ENCODE results near the gene ADGRE1. TPM values are rescaled to one million over a fixed set of nuclear protein-coding genes. Genes with fewer than 3 reads are reported as not detected.
A peak's percentile ranks its signal among the peaks of the same experiment; 100 is the strongest.

ADGRE1 gene
- total RNA-seq, 2 experiments from 2014 or later: 0.44 to 0.54 TPM

DNA sequence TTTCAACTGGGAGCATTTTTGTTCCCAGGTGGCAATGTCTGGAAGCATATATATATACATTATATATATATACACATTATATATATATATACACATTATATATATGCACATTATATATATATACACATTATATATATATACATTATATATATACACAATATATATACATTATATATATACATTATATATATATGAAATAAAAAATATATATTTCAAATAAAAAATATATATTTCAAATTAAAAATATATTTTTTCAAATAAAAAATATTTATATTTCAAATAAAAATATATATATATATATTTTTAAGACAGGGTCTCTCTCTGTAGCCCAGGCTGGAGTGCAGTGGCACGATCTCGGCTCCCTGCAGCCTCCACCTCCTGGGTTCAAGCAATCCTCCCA lies 61.5 kb downstream of the ADGRE1 start:
- H3K4me3 Mint-ChIP-seq: no peak overlapping the region
- peaks cover 18% of the 10 kb centered on the region for H3K27me3 Mint-ChIP-seq
- H3K27ac Mint-ChIP-seq: no peak overlapping the region
- CTCF ChIA-PET: interaction anchor here (1.5 kb wide), 1 partner anchor 17 kb away, joined by 3 read pairs; no protein-coding TSS in a partner anchor
- DNase-seq (no peak), ATAC-seq (no peak)
- peaks cover 21% of the 10 kb centered on the region for H3K4me1 Mint-ChIP-seq
- peaks cover 4% of the 10 kb centered on the region for H3K9me3 Mint-ChIP-seq (ENCODE audit: low read depth)
- H3K36me3 Mint-ChIP-seq: peaks cover 6% of the 10 kb centered on the region

DNA sequence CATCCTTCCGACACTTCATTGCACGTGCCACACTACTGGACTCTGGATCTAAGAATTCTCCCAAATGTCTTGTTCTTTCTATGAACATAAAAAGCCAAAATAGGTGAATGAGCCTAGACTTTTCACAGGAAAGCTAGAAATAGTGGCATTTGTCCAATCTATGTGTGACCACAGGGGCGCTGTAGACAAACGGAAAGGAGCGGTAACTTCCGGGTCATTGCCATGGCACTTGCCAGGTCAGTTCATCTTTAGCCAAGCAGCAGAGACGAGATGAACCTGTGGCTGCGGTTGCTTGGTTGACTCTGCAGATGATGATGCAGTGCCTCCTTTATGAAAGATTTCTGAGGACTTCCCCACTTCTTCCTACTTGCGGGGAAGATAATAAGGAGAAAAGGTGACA lies 65.6 kb downstream of the ADGRE1 start:
- CTCF ChIA-PET: interaction anchor here (2.0 kb wide), 1 partner anchor 10 kb away, joined by 7 read pairs; no protein-coding TSS in a partner anchor
- Mint-ChIP-seq H3K27me3 (peaks cover 18% of the 10 kb centered on the region), H3K4me1 (peaks cover 8% of the 10 kb centered on the region), H3K4me3 (no peak overlapping the region), H3K9me3 (ENCODE audit: low read depth) (peaks cover 2% of the 10 kb centered on the region), H3K36me3 (no peaks in the 10 kb centered on the region), H3K27ac (no peak overlapping the region)
- no peak for ATAC-seq
- DNase-seq: no peak

DNA sequence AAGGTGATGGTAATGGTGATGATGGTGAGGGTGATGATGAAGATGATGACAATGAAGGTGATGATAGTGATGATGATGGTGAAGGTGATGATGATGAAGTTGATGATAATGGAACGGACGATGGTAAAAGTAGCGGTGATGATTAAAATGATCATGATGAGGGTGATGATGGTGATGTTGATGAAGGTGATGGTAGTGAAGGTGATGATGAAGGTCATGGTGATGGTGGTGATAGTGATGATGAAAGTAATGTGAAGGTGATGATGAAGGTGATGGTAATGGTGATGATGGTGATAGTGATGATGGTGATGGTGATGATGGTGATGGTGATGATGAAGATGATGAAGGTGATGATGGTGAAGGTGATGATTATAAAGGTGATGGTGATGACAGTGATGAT lies 67.7 kb downstream of the ADGRE1 start:
- no peaks in the 10 kb centered on the region for H3K4me1 Mint-ChIP-seq
- CTCF ChIA-PET: interaction anchor here (2.0 kb wide), 1 partner anchor 12 kb away, joined by 7 read pairs; no protein-coding TSS in a partner anchor
- H3K36me3 Mint-ChIP-seq: no peaks in the 10 kb centered on the region
- ATAC-seq (no peak), DNase-seq (no peak)
- peaks cover 2% of the 10 kb centered on the region for H3K9me3 Mint-ChIP-seq (ENCODE audit: low read depth)
- no peak overlapping the region for H3K27ac Mint-ChIP-seq
- H3K4me3 Mint-ChIP-seq: no peak overlapping the region
- H3K27me3 Mint-ChIP-seq: peaks cover 15% of the 10 kb centered on the region

DNA sequence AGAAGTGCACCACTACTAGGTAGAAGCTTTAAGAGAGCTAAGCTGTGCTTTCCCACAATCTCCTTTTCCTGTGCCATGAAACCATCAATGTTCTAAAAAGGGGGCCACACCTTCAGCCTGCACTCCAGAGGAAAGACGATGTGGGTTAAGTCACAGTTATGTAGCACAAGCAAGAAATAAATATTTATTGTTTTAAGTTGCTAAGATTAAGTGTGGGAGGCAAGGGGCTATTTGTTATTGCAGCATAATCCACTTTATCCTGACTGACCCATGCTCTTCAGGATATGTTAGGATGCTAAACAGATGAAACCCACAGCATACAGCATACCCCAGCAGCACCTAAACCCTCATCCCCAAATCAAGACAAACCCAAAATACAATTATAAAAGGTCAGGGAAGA lies 69.2 kb downstream of the ADGRE1 start:
- H3K36me3 Mint-ChIP-seq: no peaks in the 10 kb centered on the region

DNA sequence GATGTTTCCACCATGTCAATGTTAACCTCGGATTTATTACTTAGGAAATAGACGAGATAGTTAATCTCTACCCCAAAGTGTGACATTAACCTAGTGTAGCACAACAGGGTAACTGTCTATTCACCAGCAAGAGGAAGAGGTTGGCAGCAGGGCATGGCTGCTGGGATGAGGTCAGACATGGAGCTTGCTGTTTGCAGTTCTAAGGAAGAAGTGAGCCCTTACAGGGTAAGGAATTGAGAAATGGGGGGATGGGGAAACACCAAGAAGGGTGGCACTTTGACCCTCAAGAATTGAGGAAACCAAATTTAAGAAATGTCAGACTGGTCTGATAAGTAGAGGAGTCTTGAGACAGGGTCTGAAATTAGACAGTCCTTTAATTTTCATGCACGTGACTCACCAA lies 71.4 kb downstream of the ADGRE1 start:
- Mint-ChIP-seq H3K36me3 (no peaks in the 10 kb centered on the region), H3K27me3 (peaks cover 2% of the 10 kb centered on the region), H3K4me3 (no peak overlapping the region), H3K27ac (no peak overlapping the region), H3K4me1 (no peaks in the 10 kb centered on the region), H3K9me3 (ENCODE audit: low read depth) (no peaks in the 10 kb centered on the region)
- CTCF ChIA-PET: no interaction called here
- ATAC-seq (no peak), DNase-seq (no peak)

More for the DNA sequence above, 69.2 kb downstream of the ADGRE1 start:
- DNase-seq (no peak), ATAC-seq (no peak)
- Mint-ChIP-seq H3K4me1 (no peaks in the 10 kb centered on the region), H3K4me3 (no peak overlapping the region), H3K27ac (no peak overlapping the region), H3K9me3 (ENCODE audit: low read depth) (peaks cover 2% of the 10 kb centered on the region), H3K27me3 (peaks cover 12% of the 10 kb centered on the region)
- CTCF ChIA-PET: no interaction called here

DNA sequence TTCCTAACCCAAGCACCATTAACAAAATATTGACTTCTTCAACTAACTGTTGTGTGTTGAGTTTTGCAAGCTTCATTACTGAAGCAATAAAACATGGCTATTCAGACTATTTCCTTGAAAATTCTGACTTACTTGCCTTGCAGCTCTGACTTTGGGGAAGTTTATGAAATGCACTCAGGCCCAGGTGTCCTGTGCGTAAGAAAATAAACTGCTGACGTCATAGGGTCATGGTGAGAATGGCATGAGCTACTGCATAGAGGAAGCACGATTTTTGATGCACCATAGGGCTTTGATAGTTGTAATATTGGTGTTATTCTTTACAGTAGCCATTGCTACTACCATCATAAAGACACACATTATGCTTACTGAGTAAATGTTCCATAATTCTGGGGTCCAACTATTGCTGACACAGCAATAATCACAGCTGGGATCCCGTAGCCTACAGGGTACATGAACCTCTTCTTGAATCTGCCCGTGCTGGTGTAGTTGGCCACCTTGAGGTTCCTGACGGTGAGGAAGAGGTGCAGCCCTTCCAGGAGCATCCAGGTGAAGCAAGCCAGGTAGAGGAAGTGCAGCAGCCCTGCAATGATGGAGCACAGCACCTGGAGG lies 76.0 kb downstream of the ADGRE1 start:
- no peaks in the 10 kb centered on the region for H3K36me3 Mint-ChIP-seq
- H3K4me3 Mint-ChIP-seq: no peak overlapping the region
- no peaks in the 10 kb centered on the region for H3K9me3 Mint-ChIP-seq (ENCODE audit: low read depth)
- CTCF ChIA-PET: interaction anchor here (0.7 to 1.1 kb wide), 4 partner anchors 10 to 332 kb away, joined by 3 to 14 read pairs (median 4); no protein-coding TSS in a partner anchor
- no peaks in the 10 kb centered on the region for H3K4me1 Mint-ChIP-seq
- H3K27ac Mint-ChIP-seq: no peak overlapping the region
- ATAC-seq (no peak), DNase-seq (no peak)
- no peaks in the 10 kb centered on the region for H3K27me3 Mint-ChIP-seq

DNA sequence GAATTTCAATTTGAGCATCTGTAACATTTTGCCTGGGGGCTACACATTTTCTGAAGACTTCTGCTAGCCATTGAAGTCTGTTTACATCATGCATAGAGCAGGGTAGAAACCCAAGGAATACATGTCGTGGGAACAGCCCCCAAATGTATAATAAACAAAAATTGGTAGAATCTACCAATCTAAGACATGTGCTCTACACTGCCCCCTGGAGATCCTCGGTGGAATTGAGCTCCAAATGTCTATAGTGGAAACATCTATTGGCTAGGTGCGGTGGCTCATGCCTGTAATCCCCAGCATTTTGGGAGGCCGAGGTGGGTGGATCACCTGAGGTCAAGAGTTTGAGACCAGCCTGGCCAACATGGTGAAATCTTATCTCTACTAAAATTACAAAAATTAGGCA lies 76.6 kb downstream of the ADGRE1 start:
- no peak for ATAC-seq

DNA sequence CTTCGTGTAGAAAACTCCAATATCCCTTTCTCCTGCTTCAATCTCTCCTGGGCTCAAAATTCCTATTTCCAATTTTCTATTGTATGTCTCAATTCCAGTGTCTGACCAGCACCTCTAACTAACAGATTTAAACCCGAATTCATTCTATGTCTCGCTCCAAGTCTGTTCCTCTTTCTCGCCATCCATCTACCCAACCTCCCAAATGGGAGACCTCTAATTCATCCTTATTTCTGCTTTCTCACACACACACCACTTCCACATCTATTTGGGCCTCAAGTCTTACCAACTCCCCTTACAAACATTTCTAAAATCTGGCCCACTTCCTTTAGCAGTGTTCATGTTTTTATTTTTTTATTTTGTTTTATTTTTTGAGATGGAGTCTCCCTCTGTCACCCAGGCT lies 80.6 kb downstream of the ADGRE1 start:
- Mint-ChIP-seq H3K9me3 (ENCODE audit: low read depth) (no peaks in the 10 kb centered on the region), H3K27ac (no peak overlapping the region), H3K4me1 (peaks cover 3% of the 10 kb centered on the region), H3K4me3 (no peak overlapping the region), H3K36me3 (peaks cover 2% of the 10 kb centered on the region), H3K27me3 (no peaks in the 10 kb centered on the region)
- no peak for DNase-seq
- CTCF ChIA-PET: no interaction called here
- ATAC-seq: no peak

More for the DNA sequence above, 76.6 kb downstream of the ADGRE1 start:
- no peaks in the 10 kb centered on the region for H3K9me3 Mint-ChIP-seq (ENCODE audit: low read depth)
- H3K4me1 Mint-ChIP-seq: no peaks in the 10 kb centered on the region
- no peaks in the 10 kb centered on the region for H3K27me3 Mint-ChIP-seq
- H3K27ac Mint-ChIP-seq: no peak overlapping the region
- CTCF ChIA-PET: interaction anchor here (0.6 to 1.1 kb wide), 4 partner anchors 9 to 604 kb away, joined by 3 to 14 read pairs (median 4); no protein-coding TSS in a partner anchor
- H3K36me3 Mint-ChIP-seq: no peaks in the 10 kb centered on the region
- peak; percentile 43 for DNase-seq
- no peak overlapping the region for H3K4me3 Mint-ChIP-seq

DNA sequence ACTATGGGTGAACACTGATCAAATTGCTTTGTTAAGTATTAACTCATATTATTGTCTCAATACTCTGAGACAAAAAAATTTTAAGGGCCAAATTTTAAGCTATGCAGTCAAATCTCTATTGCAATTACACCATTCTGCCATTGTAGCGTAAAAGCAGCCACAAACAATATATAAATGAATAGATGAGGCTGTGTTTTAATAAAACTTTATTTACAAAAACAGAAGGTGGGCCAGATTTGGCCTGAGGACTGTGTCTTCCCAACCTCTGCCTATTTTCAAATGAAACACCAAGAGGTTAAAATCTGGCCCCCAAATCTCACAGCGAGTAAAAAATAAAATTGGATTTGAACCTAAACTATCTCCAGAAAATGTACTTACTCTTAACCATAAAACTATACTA lies 82.1 kb downstream of the ADGRE1 start:
- CTCF ChIA-PET: interaction anchor here (0.9 kb wide), 1 partner anchor 21 kb away, joined by 3 read pairs; no protein-coding TSS in a partner anchor
- DNase-seq: no peak
- H3K4me1 Mint-ChIP-seq: peaks cover 3% of the 10 kb centered on the region

DNA sequence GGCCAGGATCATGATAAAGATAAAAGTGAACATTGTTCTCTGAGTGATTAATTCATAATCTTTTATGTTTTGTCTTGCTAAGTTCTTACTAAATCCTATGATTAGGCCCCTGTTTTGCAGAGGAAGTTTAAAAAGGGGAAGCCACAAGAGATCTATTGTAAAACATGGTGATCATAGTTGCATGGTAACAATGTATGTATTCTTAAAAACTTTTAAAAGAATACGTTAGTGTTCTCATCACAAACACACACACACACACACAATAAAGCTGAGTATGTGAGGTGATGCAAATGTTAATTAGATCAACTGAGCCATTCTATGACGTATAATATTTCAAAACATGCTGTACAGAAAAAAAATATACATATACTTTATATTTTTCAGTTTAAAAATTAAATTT lies 82.6 kb downstream of the ADGRE1 start:
- Mint-ChIP-seq H3K36me3 (peaks cover 2% of the 10 kb centered on the region), H3K9me3 (ENCODE audit: low read depth) (no peaks in the 10 kb centered on the region), H3K27me3 (peaks cover 7% of the 10 kb centered on the region), H3K4me3 (no peak overlapping the region), H3K27ac (no peak overlapping the region), H3K4me1 (peaks cover 3% of the 10 kb centered on the region)
- CTCF ChIA-PET: interaction anchor here (0.9 kb wide), 1 partner anchor 22 kb away, joined by 3 read pairs; no protein-coding TSS in a partner anchor
- ATAC-seq: no peak
- DNase-seq: no peak

More for the DNA sequence above, 82.1 kb downstream of the ADGRE1 start:
- ATAC-seq: no peak
- H3K36me3 Mint-ChIP-seq: peaks cover 2% of the 10 kb centered on the region
- no peak overlapping the region for H3K27ac Mint-ChIP-seq
- H3K27me3 Mint-ChIP-seq: peaks cover 7% of the 10 kb centered on the region
- no peaks in the 10 kb centered on the region for H3K9me3 Mint-ChIP-seq (ENCODE audit: low read depth)
- H3K4me3 Mint-ChIP-seq: no peak overlapping the region

DNA sequence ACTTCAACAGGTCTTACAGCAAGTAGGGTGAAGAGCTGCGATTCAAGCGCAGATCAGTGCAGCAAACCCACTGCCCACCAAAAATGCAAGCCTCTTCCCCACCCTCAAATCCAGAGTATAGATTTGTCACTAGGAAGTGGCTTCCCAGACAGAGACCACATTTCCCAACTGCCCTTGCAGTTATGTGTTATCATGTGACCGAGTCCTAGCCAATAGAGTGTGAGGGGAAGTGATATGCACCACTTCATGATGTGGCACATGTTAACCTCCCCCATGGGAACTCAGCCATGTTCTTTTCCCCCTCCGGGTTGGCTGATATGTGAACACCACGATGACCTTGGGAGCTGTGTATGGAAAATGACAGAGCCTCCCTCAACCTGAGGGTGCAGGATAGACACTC lies 83.1 kb downstream of the ADGRE1 start:
- Mint-ChIP-seq H3K27me3 (peaks cover 7% of the 10 kb centered on the region), H3K36me3 (peaks cover 2% of the 10 kb centered on the region), H3K9me3 (ENCODE audit: low read depth) (no peaks in the 10 kb centered on the region), H3K4me1 (peaks cover 3% of the 10 kb centered on the region), H3K4me3 (no peak overlapping the region), H3K27ac (no peak overlapping the region)
- CTCF ChIA-PET: no interaction called here
- DNase-seq (no peak), ATAC-seq (no peak)

DNA sequence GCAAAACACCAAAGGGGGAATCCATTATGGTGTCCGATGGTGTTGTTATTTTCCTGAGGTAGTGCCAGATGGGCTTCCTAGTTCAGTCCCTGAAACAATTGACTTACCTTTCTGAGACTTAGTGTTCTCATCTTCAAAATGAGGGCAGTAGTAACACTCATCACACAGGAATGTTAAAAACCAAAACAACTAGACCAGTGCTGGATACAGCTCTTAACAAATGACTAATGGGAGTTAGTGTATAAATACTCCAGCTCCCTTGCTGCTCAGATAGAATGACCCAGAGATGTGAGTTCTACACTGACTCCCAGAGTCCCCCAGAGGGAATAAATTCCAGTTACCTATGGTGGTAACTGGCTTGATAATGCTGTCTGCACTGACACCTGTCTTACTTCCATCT lies 84.0 kb downstream of the ADGRE1 start:
- peaks cover 7% of the 10 kb centered on the region for H3K27me3 Mint-ChIP-seq
- peaks cover 3% of the 10 kb centered on the region for H3K4me1 Mint-ChIP-seq
- CTCF ChIA-PET: no interaction called here
- DNase-seq (no peak), ATAC-seq (no peak)
- H3K9me3 Mint-ChIP-seq (ENCODE audit: low read depth): no peaks in the 10 kb centered on the region
- peaks cover 2% of the 10 kb centered on the region for H3K36me3 Mint-ChIP-seq
- no peak overlapping the region for H3K27ac Mint-ChIP-seq
- no peak overlapping the region for H3K4me3 Mint-ChIP-seq

DNA sequence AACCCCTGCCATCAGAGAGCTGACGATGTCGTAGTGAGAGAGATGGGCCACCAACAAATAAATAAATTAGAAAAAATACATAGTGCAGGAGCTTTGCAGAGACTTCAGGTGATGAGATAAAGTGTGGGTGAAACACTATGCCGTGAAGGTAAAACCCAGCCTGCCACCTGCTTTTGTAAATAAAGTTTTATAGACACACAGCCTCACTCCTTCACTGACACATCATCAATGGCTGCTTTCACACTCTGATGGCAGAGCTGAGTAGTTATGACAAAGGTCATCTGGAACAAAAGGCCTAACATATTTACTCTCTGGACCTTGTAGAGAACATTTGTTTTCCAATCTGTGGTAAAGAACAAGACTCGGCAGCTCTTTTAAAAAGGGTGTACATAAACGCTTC lies 88.8 kb downstream of the ADGRE1 start:
- Mint-ChIP-seq H3K27ac (no peak overlapping the region), H3K9me3 (ENCODE audit: low read depth) (peaks cover 9% of the 10 kb centered on the region), H3K27me3 (peaks cover 9% of the 10 kb centered on the region), H3K4me3 (no peak overlapping the region), H3K36me3 (peaks cover 3% of the 10 kb centered on the region), H3K4me1 (peaks cover 2% of the 10 kb centered on the region)
- no peak for DNase-seq
- CTCF ChIA-PET: interaction anchor here (1.7 to 3.0 kb wide), 2 partner anchors 9 to 12 kb away, joined by 4 to 14 read pairs; no protein-coding TSS in a partner anchor
- ATAC-seq: no peak

DNA sequence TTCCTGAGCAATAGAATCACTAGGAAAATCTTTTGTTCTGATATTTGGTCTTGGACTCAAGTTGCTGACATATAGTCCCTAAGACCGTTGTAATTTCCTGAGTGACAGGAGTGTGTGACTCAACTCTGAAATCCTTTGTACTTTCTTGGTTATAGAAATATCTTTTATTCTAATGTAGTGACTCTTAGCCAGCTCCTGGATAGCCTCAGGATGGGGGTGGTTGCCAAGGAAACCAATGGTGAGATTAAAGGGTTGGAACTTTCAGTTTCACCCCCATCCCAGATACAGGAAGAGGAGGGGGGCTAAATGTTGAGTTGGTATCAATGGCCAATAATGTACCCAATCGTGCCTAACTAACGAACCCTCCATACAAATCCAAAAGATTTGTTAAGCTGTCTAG lies 92.0 kb downstream of the ADGRE1 start:
- peaks cover 2% of the 10 kb centered on the region for H3K4me1 Mint-ChIP-seq
- CTCF ChIA-PET: no interaction called here

More for the DNA sequence above, 92.0 kb downstream of the ADGRE1 start:
- DNase-seq: no peak
- H3K27ac Mint-ChIP-seq: no peak overlapping the region
- H3K4me3 Mint-ChIP-seq: no peak overlapping the region
- peaks cover 17% of the 10 kb centered on the region for H3K9me3 Mint-ChIP-seq (ENCODE audit: low read depth)
- H3K36me3 Mint-ChIP-seq: peaks cover 4% of the 10 kb centered on the region
- ATAC-seq: no peak
- peaks cover 3% of the 10 kb centered on the region for H3K27me3 Mint-ChIP-seq

All from activated CD8-positive, alpha-beta memory T cell treated with anti-CD3 and anti-CD28 coated beads, Interleukin-2, amount 10 ng/mL, durations not matched to agents 7 days and 5 days (primary cell).